K562 (cell line): Measurements from ENCODE around the gene ZNF335. TPM values are rescaled to one million over a fixed set of nuclear protein-coding genes. Genes with fewer than 3 reads are reported as not detected.
A peak's percentile ranks its signal among the peaks of the same experiment; 100 is the strongest.

Source experiments
- ATAC-seq: fragments of 200-7000 bp; cut with Tn5 transposase; 3 replicates; pipeline ENCODE4 v1.9.1; 2020; ENCODE audit warnings: moderate library complexity
- BruUV-seq: library from RNA; stranded (reverse); fragments of 400-500 nt; replicated peaks from 2 replicates; lab custom pipeline; 2021; lab: Mats Ljungman, UMichigan
- CTCF ChIA-PET: fragments of 300-600 bp; formaldehyde crosslinking; extraction: SDS; loops from one replicate; lab custom pipeline; 2021; ENCODE audit warnings: low intra/inter-chr PET ratio; lab: Yijun Ruan, JAX
- POLR2A ChIA-PET: fragments of 300-600, 350-650 bp; sonication (Branson Sonifier 250); formaldehyde crosslinking; extraction: SDS; loops from one replicate; lab custom pipeline; 2021; ENCODE audit warnings: antibody characterized with exemption, inconsistent platforms; lab: Yijun Ruan, JAX
- DNase-seq, 4 experiments: peaks; one replicate each; pipeline versions ENCODE4 v3.0.0 to v3.0.0-alpha.2; 2011 to 2018; ENCODE audit warnings: low spot score in 3 of 4, mixed read lengths in 3 of 4; ENCODE audit errors: extremely low read depth in 1 of 4
- FAIRE-seq: peaks from 2 replicates; lab custom pipeline; 2011; peaks lifted over from hg19 to GRCh38; lab: Jason Lieb, UNC
- H2AFZ ChIP-seq: 2 replicates; pipeline ENCODE4 v1.6.0; 2011; ENCODE audit warnings: low read depth, low read length, control low read depth, inconsistent platforms
- H3K27ac ChIP-seq: fragments of 200-600 bp; 3 replicates; pipeline ENCODE4 v1.8.0; 2011; ENCODE audit warnings: low read depth, mild to moderate bottlenecking, control low read depth, inconsistent platforms, low read length, moderate library complexity, mixed read lengths; ENCODE audit errors: extremely low read depth
- H3K27me3 ChIP-seq, 2 experiments: fragments of 300-600 bp in 1 of 2; 2 replicates in 1 of 2; 3 replicates in 1 of 2; pipeline versions ENCODE4 v1.6.0 to v1.8.0; 2011; ENCODE audit warnings: inconsistent platforms in 2 of 2, low read length in 2 of 2, mild to moderate bottlenecking in 1 of 2, mixed read lengths in 1 of 2, moderate library complexity in 1 of 2; ENCODE audit not compliant: control insufficient read depth in 2 of 2, insufficient read depth in 2 of 2
- H3K36me3 ChIP-seq: fragments of 300-600 bp; 3 replicates; pipeline ENCODE4 v1.8.0; 2011; ENCODE audit warnings: mild to moderate bottlenecking, low read length, inconsistent platforms; ENCODE audit not compliant: control insufficient read depth, insufficient read depth
- H3K4me1 ChIP-seq, 2 experiments: fragments of 200-600 bp in 1 of 2; replicated peaks in 1 of 2; 2 replicates in 1 of 2; 3 replicates in 1 of 2; pipeline versions ENCODE4 v1.5.1 to v1.8.0; 2011; ENCODE audit warnings: inconsistent platforms in 2 of 2, low read length in 2 of 2, mild to moderate bottlenecking in 1 of 2, mixed read lengths in 1 of 2, moderate library complexity in 1 of 2; ENCODE audit not compliant: control insufficient read depth in 2 of 2, insufficient read depth in 2 of 2
- H3K4me2 ChIP-seq: 2 replicates; pipeline ENCODE4 v1.6.1; 2011; ENCODE audit warnings: low read length, control low read depth, inconsistent platforms, mixed read lengths; ENCODE audit not compliant: insufficient read depth
- H3K4me3 ChIP-seq: fragments of 200-600 bp; sonication (generic), shearing (Covaris generic); 2 replicates; pipeline ENCODE4 v1.5.1; 2016; ENCODE audit warnings: control low read depth, inconsistent platforms
- H3K79me2 ChIP-seq: fragments of 200-600 bp; 3 replicates; pipeline ENCODE4 v1.8.0; 2011; ENCODE audit warnings: low read length, inconsistent platforms; ENCODE audit not compliant: control insufficient read depth, insufficient read depth
- H3K9ac ChIP-seq, 2 experiments: 2 replicates each; pipeline versions ENCODE4 v1.6.0 to v1.6.1; 2011; ENCODE audit warnings: low read depth in 2 of 2, low read length in 2 of 2, control low read depth in 1 of 2, inconsistent platforms in 1 of 2, mild to moderate bottlenecking in 1 of 2, mixed read lengths in 1 of 2; ENCODE audit not compliant: insufficient read depth in 1 of 2
- H3K9me1 ChIP-seq: one replicate; pipeline ENCODE4 v1.6.0; 2011; ENCODE audit warnings: inconsistent platforms, mild to moderate bottlenecking, low read length, moderate library complexity; ENCODE audit not compliant: control insufficient read depth, insufficient read depth
- H3K9me3 ChIP-seq: replicated peaks from 2 replicates; pipeline ENCODE4 v1.5.1; 2011; ENCODE audit warnings: low read depth, low read length, inconsistent platforms; ENCODE audit not compliant: control insufficient read depth, insufficient read depth
- H4K20me1 ChIP-seq: replicated peaks from 2 replicates; pipeline ENCODE4 v1.6.1; 2011; ENCODE audit warnings: low read length, inconsistent platforms, mixed read lengths; ENCODE audit not compliant: control insufficient read depth, insufficient read depth
- HMGXB4 ChIP-seq: sonication (generic); formaldehyde crosslinking; IDR thresholded peaks from 2 replicates; pipeline ENCODE4 v1.8.1; 2023; ENCODE audit warnings: mild to moderate bottlenecking, missing genetic modification reagents
- ZBTB11 ChIP-seq, 3 experiments: fragments of 200-800 bp in 1 of 3; fragments of 250-450 bp in 1 of 3; fragments of 450-650 bp in 1 of 3; sonication (Bioruptor Pico) in 1 of 3; sonication (Bioruptor generic) in 1 of 3; formaldehyde crosslinking in 1 of 3; IDR thresholded peaks; 2 replicates each; pipeline versions ENCODE4 v1.6.1 to v1.8.0; 2016 to 2022; ENCODE audit warnings: mild to moderate bottlenecking in 2 of 3, missing genetic modification characterization in 2 of 3, missing compliant biosample characterization in 1 of 3, moderate library complexity in 1 of 3
- ZHX1 ChIP-seq: fragments of 150-350 bp; conservative IDR thresholded peaks from 2 replicates; pipeline ENCODE4 v1.6.1; 2014; ENCODE audit warnings: low read length
- ZNF445 ChIP-seq: fragments of 250-450 bp; sonication (Bioruptor Pico); IDR thresholded peaks from 2 replicates; pipeline ENCODE4 v1.4.0; 2020; ENCODE audit warnings: low read depth, mild to moderate bottlenecking, moderate library complexity
- WGBS: fragments of 100-300 bp; shearing (Covaris generic); methylation state at CpG from one replicate; pipeline ENCODE4 v1.1.6; 2016; ENCODE audit warnings: low coverage, mixed read lengths; ENCODE audit not compliant: insufficient coverage; ENCODE audit errors: missing lambda C conversion rate; 5-methylcytosine and 5-hydroxymethylcytosine counted together
- in situ Hi-C: fragments of 300-500 bp; cut with MboI; formaldehyde crosslinking; loops from 4 replicates; pipeline ENCODE4 v1.15.0; 2018; ENCODE audit warnings: inconsistent platforms, mixed read lengths
- intact Hi-C: fragments of 100-400 bp; cut with micrococcal nuclease; formaldehyde crosslinking; loops from 2 replicates; pipeline ENCODE4 v1.14.2; 2022
- polyA plus RNA-seq, 8 experiments: library from polyadenylated mRNA; depleted of rRNA in 4 of 8; stranded (reverse) in 5 of 8; unstranded in 3 of 8; fragments of >200 nt; fragmentation: Nextera tagmentation in 2 of 8; fragmentation: Illumina TruSeq in 1 of 8; extraction: Ambion mirVana in 2 of 8; extraction: Trizol in 1 of 8; gene quantifications; 2 replicates each; pipeline versions ENCODE4 v1.2.1 to v1.2.3, GENCODE V29; 2011 to 2014; ENCODE audit warnings: inconsistent platforms in 1 of 8, missing spikeins in 1 of 8
- total RNA-seq, 7 experiments: library from RNA; depleted of rRNA in 6 of 7; stranded (reverse); fragments of >200 nt in 6 of 7; fragmentation: Illumina TruSeq in 2 of 7; extraction: Trizol in 2 of 7; gene quantifications; 2 replicates each; pipeline versions ENCODE4 v1.2.1 to v1.2.3, GENCODE V29; 2011 to 2021; ENCODE audit warnings: low replicate concordance in 1 of 7

The ZNF335 gene
- total and polyA plus RNA-seq, 9 of the 15 experiments (the other 6 are each of a cell fraction or from before 2014, with no cell fraction given): 0.39 to 16.0 (median 7.6) TPM

- DNase-seq: no peak
- Histone ChIP-seq H3K27ac (peak overlapping the region; percentile 75; the same call in 2 of the 3 replicates), H2AFZ (no peak overlapping the region), H3K4me3 (no peak overlapping the region), H3K4me1 (peaks cover 20 to 44% of the 10 kb centered on the region in 2 experiments), H3K9ac (peak overlapping the region in 1 of 2 experiments; percentile 71; a peak in 2 of 4 replicates), H3K4me2 (no peak overlapping the region), H3K36me3 (peaks cover 91% of the 10 kb centered on the region), H3K27me3 (no peaks in the 10 kb centered on the region), H4K20me1 (peaks cover 13% of the 10 kb centered on the region; the same call in 1 of the 2 replicates), H3K9me1 (peaks cover 8% of the 10 kb centered on the region), H3K9me3 (no peaks in the 10 kb centered on the region), H3K79me2 (no peaks in the 10 kb centered on the region)
- TF ChIP-seq HMGXB4 (CRISPR knock-in tag): no peak
- TF ChIP-seq ZNF445: no peak
- no peak for TF ChIP-seq ZHX1
- no peak for TF ChIP-seq ZBTB11 (CRISPR knock-in tag; IDR thresholded peaks at IDR 0.05)
- intact Hi-C loops (no loop called here), in situ Hi-C loops (no loop called here)
- ChIA-PET POLR2A (interaction anchor here (0.7 to 2.7 kb wide), 7 partner anchors 8 to 88 kb away, joined by 3 to 15 read pairs (median 7); partner anchors contain the start of genes ACOT8, PCIF1 and ZSWIM3), CTCF (no interaction called here)
- BruUV-seq: no TSS peak
- peak; percentile 40 for FAIRE-seq
- 85% methylated on average over 18 of the region's 19 CpGs for WGBS
- no peak for ATAC-seq
Measured at GRCh38 chr20:45944965-45945677, 26.9 kb downstream of the ZNF335 start.
